Mesothelial cell of epicardium (in vitro differentiated cells): Measurements from ENCODE around the gene TRIM43. TPM values are rescaled to one million over a fixed set of nuclear protein-coding genes. Genes with fewer than 3 reads are reported as not detected.
"Not testable (repeated sequence)": the region's sequence is repeated elsewhere in the genome, so short reads cannot be mapped to it uniquely, and the experiment has no call there.

ENCODE experiments used
- DNase-seq, 2 experiments: peaks; one replicate each; pipeline ENCODE4 v3.0.0; 2021; ENCODE audit warnings: low spot score in 2 of 2; ENCODE audit not compliant: unreplicated experiment in 2 of 2
- H3K27ac Mint-ChIP-seq: 2 replicates; pipeline ENCODE4 v1.8.0; 2021; ENCODE audit warnings: mixed read lengths
- H3K27me3 Mint-ChIP-seq: 2 replicates; pipeline ENCODE4 v1.8.0; 2021; ENCODE audit warnings: low read depth, mixed read lengths
- H3K36me3 Mint-ChIP-seq: 2 replicates; pipeline ENCODE4 v1.8.0; 2021; ENCODE audit warnings: mixed read lengths
- H3K4me1 Mint-ChIP-seq: 2 replicates; pipeline ENCODE4 v1.8.0; 2021; ENCODE audit warnings: mixed read lengths
- H3K4me3 Mint-ChIP-seq: 2 replicates; pipeline ENCODE4 v1.8.0; 2021; ENCODE audit warnings: mild to moderate bottlenecking, moderate library complexity, mixed read lengths
- H3K9me3 Mint-ChIP-seq: 2 replicates; pipeline ENCODE4 v1.8.0; 2021; ENCODE audit warnings: mixed read lengths
- total RNA-seq: library from RNA; stranded (reverse); gene quantifications from 3 replicates; pipeline ENCODE4 v1.2.1, GENCODE V29; 2021
- TF ChIP-seq, protein P1 (sequence below): fragments of 200-600 bp; sonication (generic); IDR thresholded peaks from one replicate; pipeline ENCODE4 v1.5.0; 2021; ENCODE audit warnings: antibody characterized with exemption; ENCODE audit not compliant: unreplicated experiment

The TRIM43 gene
- total RNA-seq, 1 donor from 2014 or later, result not detected

- TF ChIP-seq, protein P1, sequence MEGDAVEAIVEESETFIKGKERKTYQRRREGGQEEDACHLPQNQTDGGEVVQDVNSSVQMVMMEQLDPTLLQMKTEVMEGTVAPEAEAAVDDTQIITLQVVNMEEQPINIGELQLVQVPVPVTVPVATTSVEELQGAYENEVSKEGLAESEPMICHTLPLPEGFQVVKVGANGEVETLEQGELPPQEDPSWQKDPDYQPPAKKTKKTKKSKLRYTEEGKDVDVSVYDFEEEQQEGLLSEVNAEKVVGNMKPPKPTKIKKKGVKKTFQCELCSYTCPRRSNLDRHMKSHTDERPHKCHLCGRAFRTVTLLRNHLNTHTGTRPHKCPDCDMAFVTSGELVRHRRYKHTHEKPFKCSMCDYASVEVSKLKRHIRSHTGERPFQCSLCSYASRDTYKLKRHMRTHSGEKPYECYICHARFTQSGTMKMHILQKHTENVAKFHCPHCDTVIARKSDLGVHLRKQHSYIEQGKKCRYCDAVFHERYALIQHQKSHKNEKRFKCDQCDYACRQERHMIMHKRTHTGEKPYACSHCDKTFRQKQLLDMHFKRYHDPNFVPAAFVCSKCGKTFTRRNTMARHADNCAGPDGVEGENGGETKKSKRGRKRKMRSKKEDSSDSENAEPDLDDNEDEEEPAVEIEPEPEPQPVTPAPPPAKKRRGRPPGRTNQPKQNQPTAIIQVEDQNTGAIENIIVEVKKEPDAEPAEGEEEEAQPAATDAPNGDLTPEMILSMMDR, result no peak
- H3K27ac Mint-ChIP-seq, result no peak overlapping the region
- peaks cover 16% of the 10 kb centered on the region for H3K27me3 Mint-ChIP-seq
- H3K4me3 Mint-ChIP-seq, result no peak overlapping the region
- H3K36me3 Mint-ChIP-seq, result no peaks in the 10 kb centered on the region
- H3K4me1 Mint-ChIP-seq, result no peaks in the 10 kb centered on the region
- no peak for DNase-seq
- no peaks in the 10 kb centered on the region for H3K9me3 Mint-ChIP-seq
Measured at GRCh38 chr2:95575857-95576256, 15.9 kb upstream of the TRIM43 start.

GRCh38 chr2:95578539-95578938 lies 13.3 kb upstream of the TRIM43 start:
- no peaks in the 10 kb centered on the region for H3K9me3 Mint-ChIP-seq
- H3K4me3 Mint-ChIP-seq, result no peak overlapping the region
- H3K27ac Mint-ChIP-seq, result no peak overlapping the region
- H3K36me3 Mint-ChIP-seq, result no peaks in the 10 kb centered on the region
- H3K4me1 Mint-ChIP-seq, result no peaks in the 10 kb centered on the region
- DNase-seq, result no peak
- peaks cover 16% of the 10 kb centered on the region for H3K27me3 Mint-ChIP-seq
- TF ChIP-seq, protein P1, result no peak

GRCh38 chr2:95583545-95583944 lies 8.3 kb upstream of the TRIM43 start:
- not testable (repeated sequence) for H3K36me3 Mint-ChIP-seq, H3K9me3 Mint-ChIP-seq, H3K27me3 Mint-ChIP-seq, H3K4me3 Mint-ChIP-seq, H3K4me1 Mint-ChIP-seq, H3K27ac Mint-ChIP-seq, DNase-seq

- not testable (repeated sequence) for H3K4me3 Mint-ChIP-seq, DNase-seq, H3K36me3 Mint-ChIP-seq, H3K9me3 Mint-ChIP-seq, H3K27ac Mint-ChIP-seq, H3K4me1 Mint-ChIP-seq, H3K27me3 Mint-ChIP-seq
Measured at GRCh38 chr2:95584321-95584720, 7.5 kb upstream of the TRIM43 start.

- H3K9me3 Mint-ChIP-seq, H3K4me3 Mint-ChIP-seq, H3K36me3 Mint-ChIP-seq, H3K27ac Mint-ChIP-seq, H3K4me1 Mint-ChIP-seq, DNase-seq: not testable (repeated sequence)
- peaks cover 16% of the 10 kb centered on the region for H3K27me3 Mint-ChIP-seq
Measured at GRCh38 chr2:95589777-95590536, 1.8 kb upstream of the TRIM43 start.

- not testable (repeated sequence) for H3K27ac Mint-ChIP-seq, H3K36me3 Mint-ChIP-seq, H3K4me1 Mint-ChIP-seq, DNase-seq, H3K9me3 Mint-ChIP-seq, H3K4me3 Mint-ChIP-seq
- peaks cover 16% of the 10 kb centered on the region for H3K27me3 Mint-ChIP-seq
Measured at GRCh38 chr2:95592973-95593372, 1.2 kb downstream of the TRIM43 start.

DNA sequence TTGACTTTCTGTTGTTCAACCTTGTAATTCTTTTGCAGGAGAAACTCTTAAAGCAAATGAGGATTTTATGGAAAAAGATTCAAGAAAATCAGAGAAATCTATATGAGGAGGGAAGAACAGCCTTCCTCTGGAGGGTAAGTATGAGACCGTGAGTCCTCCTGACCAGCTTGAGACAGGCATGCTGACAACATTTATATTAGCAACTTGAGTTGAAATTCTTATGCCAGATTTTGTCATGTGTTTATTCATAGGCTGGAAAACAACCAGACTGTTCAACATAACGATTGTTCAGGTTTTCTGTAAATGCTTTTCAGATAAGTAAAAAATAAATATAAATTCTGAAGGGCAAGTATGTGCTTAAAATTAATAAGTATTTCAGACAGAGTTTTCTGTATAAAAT lies 3.2 kb downstream of the TRIM43 start:
- H3K27me3 Mint-ChIP-seq, result peaks cover 10% of the 10 kb centered on the region
- not testable (repeated sequence) for H3K4me1 Mint-ChIP-seq, H3K4me3 Mint-ChIP-seq, H3K27ac Mint-ChIP-seq, H3K9me3 Mint-ChIP-seq, H3K36me3 Mint-ChIP-seq, DNase-seq

DNA sequence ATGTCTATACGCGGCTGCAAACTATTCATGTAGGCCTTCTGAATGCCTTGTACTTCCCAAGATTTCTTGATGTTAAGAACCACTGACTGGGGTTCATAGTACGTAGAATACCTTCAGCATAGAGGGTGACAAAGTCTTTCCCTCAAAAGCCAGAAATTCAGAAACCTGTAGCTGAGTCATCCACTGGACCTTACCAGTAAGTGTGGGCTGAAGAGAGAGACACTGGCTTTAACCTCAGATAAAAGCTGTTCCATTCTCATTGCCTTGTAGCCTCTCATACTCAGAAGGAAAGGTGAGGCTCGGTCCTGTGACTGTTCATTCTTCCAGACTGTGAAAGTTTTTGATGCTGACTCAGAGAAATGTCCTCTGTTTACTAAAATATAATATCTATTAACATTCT lies 9.5 kb downstream of the TRIM43 start:
- not testable (repeated sequence) for H3K27ac Mint-ChIP-seq, H3K4me1 Mint-ChIP-seq, DNase-seq, H3K27me3 Mint-ChIP-seq, H3K4me3 Mint-ChIP-seq, H3K9me3 Mint-ChIP-seq, H3K36me3 Mint-ChIP-seq

DNA sequence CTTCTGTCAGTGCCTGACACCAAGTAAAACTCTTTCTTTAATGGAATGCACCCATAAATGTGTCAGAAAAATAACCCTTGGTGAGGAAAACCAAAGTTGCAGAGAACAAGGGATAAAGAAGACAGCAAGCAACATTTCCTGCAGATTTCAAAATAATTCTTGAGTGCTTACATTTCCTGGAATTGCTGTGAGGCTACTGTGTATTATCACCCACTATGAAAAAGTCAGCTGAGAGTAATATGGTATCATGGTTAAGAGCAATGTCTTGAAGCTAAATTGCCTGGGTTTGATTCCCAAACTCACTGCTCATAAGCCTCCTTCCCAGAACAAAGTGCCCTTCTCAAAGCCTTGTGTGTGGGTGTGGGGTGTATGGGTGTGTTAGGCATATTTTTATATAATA lies 10.3 kb downstream of the TRIM43 start:
- not testable (repeated sequence) for DNase-seq, H3K4me3 Mint-ChIP-seq, H3K9me3 Mint-ChIP-seq, H3K27ac Mint-ChIP-seq, H3K4me1 Mint-ChIP-seq, H3K36me3 Mint-ChIP-seq, H3K27me3 Mint-ChIP-seq

GRCh38 chr2:95608356-95608755 lies 16.6 kb downstream of the TRIM43 start:
- DNase-seq, H3K36me3 Mint-ChIP-seq, H3K4me1 Mint-ChIP-seq, H3K27me3 Mint-ChIP-seq, H3K27ac Mint-ChIP-seq, H3K9me3 Mint-ChIP-seq, H3K4me3 Mint-ChIP-seq: not testable (repeated sequence)

DNA sequence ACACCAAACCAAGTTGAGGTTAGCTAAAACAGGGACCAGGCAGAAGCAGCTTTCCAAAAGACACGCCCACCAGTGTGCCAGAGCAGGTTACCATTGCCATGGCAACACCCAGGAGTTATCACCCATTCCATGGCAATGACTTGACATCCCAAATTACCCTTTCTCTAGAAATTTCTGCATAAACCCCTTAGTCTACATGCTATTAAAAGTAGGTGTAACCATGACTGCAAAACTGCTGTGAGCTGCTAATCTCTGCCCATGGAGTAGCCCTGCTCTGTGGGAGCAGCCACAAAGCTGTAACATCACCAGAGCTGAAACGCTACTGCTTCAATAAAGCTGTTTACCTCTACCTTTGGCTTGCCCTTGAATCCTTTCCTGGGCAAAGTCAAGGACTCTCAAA lies 18.0 kb downstream of the TRIM43 start:
- DNase-seq, H3K9me3 Mint-ChIP-seq, H3K4me3 Mint-ChIP-seq, H3K27ac Mint-ChIP-seq, H3K27me3 Mint-ChIP-seq, H3K4me1 Mint-ChIP-seq, H3K36me3 Mint-ChIP-seq: not testable (repeated sequence)

- DNase-seq, H3K36me3 Mint-ChIP-seq, H3K4me1 Mint-ChIP-seq, H3K27me3 Mint-ChIP-seq, H3K4me3 Mint-ChIP-seq, H3K27ac Mint-ChIP-seq, H3K9me3 Mint-ChIP-seq: not testable (repeated sequence)
Measured at GRCh38 chr2:95613048-95613447, 21.2 kb downstream of the TRIM43 start.

- not testable (repeated sequence) for H3K36me3 Mint-ChIP-seq, H3K9me3 Mint-ChIP-seq, DNase-seq, H3K4me1 Mint-ChIP-seq, H3K27me3 Mint-ChIP-seq, H3K4me3 Mint-ChIP-seq, H3K27ac Mint-ChIP-seq
Measured at GRCh38 chr2:95622728-95623127, 30.9 kb downstream of the TRIM43 start.
